Fibroblast of lung (primary cell): ENCODE results near the gene YIPF3. TPM values are rescaled to one million over a fixed set of nuclear protein-coding genes. Genes with fewer than 3 reads are reported as not detected.

Source experiments
- DNase-seq, 2 donors: peaks; one replicate each; pipeline versions ENCODE4 v3.0.0 to v3.0.0-alpha.2; 2010; ENCODE audit warnings: low read depth in 2 of 2
- H2AFZ ChIP-seq: 2 replicates; pipeline ENCODE4 v1.5.1; 2012; ENCODE audit warnings: low read length, control low read depth, inconsistent platforms
- H3K27ac ChIP-seq: 2 replicates; pipeline ENCODE4 v1.5.1; 2011; ENCODE audit warnings: low read length, control low read depth; ENCODE audit not compliant: insufficient read depth
- H3K27me3 ChIP-seq: 2 replicates; pipeline ENCODE4 v1.5.1; 2011; ENCODE audit warnings: mild to moderate bottlenecking, low read length; ENCODE audit not compliant: control insufficient read depth, insufficient read depth
- H3K36me3 ChIP-seq: 2 replicates; pipeline ENCODE4 v1.5.1; 2011; ENCODE audit warnings: low read length; ENCODE audit not compliant: control insufficient read depth, insufficient read depth
- H3K4me1 ChIP-seq: 2 replicates; pipeline ENCODE4 v1.5.1; 2011; ENCODE audit warnings: low read length; ENCODE audit not compliant: control insufficient read depth, insufficient read depth; ENCODE audit errors: extremely low read depth
- H3K4me2 ChIP-seq: 2 replicates; pipeline ENCODE4 v1.5.1; 2011; ENCODE audit warnings: low read length, control low read depth; ENCODE audit not compliant: insufficient read depth; ENCODE audit errors: extremely low read depth
- H3K4me3 ChIP-seq, 4 experiments: fragments of 200-600 bp in 1 of 4; sonication (generic) in 1 of 4; replicated peaks in 1 of 4; 2 replicates each; pipeline ENCODE4 v1.5.1; 2011 to 2016; ENCODE audit warnings: low read length in 4 of 4, low read depth in 3 of 4, mild to moderate bottlenecking in 3 of 4, control low read depth in 2 of 4, inconsistent platforms in 1 of 4, mixed read lengths in 1 of 4; ENCODE audit not compliant: insufficient read depth in 1 of 4; ENCODE audit errors: control extremely low read depth in 1 of 4
- H3K79me2 ChIP-seq: 2 replicates; pipeline ENCODE4 v1.5.1; 2012; ENCODE audit warnings: mild to moderate bottlenecking, low read length, inconsistent platforms; ENCODE audit not compliant: control insufficient read depth, insufficient read depth
- H3K9ac ChIP-seq: 2 replicates; pipeline ENCODE4 v1.5.1; 2011; ENCODE audit warnings: mild to moderate bottlenecking, low read length, control low read depth; ENCODE audit not compliant: insufficient read depth
- H3K9me3 ChIP-seq: 2 replicates; pipeline ENCODE4 v1.5.1; 2012; ENCODE audit warnings: low read depth, low read length; ENCODE audit not compliant: control insufficient read depth, insufficient read depth
- H4K20me1 ChIP-seq: 2 replicates; pipeline ENCODE4 v1.5.1; 2011; ENCODE audit warnings: low read length; ENCODE audit not compliant: control insufficient read depth, insufficient read depth; ENCODE audit errors: extremely low read depth
- CTCF ChIP-seq, 2 donors: IDR thresholded peaks in 1 of 2; conservative IDR thresholded peaks in 1 of 2; 1 replicate in 1 of 2; 2 replicates in 1 of 2; pipeline ENCODE4 v1.5.1; 2011 to 2012; ENCODE audit warnings: low read length in 2 of 2, control low read depth in 1 of 2, inconsistent platforms in 1 of 2, low read depth in 1 of 2, mild to moderate bottlenecking in 1 of 2
- EZH2 ChIP-seq: IDR thresholded peaks from 2 replicates; pipeline ENCODE4 v1.5.1; 2012; ENCODE audit warnings: low read length, control low read depth, mild to moderate bottlenecking; ENCODE audit errors: missing control alignments
- polyA plus RNA-seq, 2 donors: library from polyadenylated mRNA; depleted of rRNA in 1 of 2; stranded (reverse) in 1 of 2; unstranded in 1 of 2; fragments of >200 nt; gene quantifications; 2 replicates each; pipeline ENCODE4 v1.2.1, GENCODE V29; 2011 to 2012; ENCODE audit warnings: missing spikeins in 1 of 2
- total RNA-seq: library from RNA; depleted of rRNA; stranded (reverse); fragments of >200 nt; gene quantifications from 2 replicates; pipeline ENCODE4 v1.2.1, GENCODE V29; 2014

YIPF3 gene
- total and polyA plus RNA-seq, 2 donors (not counting 1 experiment from before 2014, with no cell fraction given): 106 to 173 TPM

GRCh38 chr6:43465948-43466347, 50.8 kb downstream of the YIPF3 start:
- H3K4me1 ChIP-seq: no peaks in the 10 kb centered on the region
- TF ChIP-seq CTCF (conservative IDR thresholded peaks at IDR 0.05 in 1 of 2, IDR thresholded peaks at IDR 0.05 in 1 of 2; ENCODE audit: low read depth in 1 of 2, low read length in 2 of 2) (no peak), EZH2 (no peak)

GRCh38 chr6:43464337-43464736, 52.4 kb downstream of the YIPF3 start:
- H3K79me2 ChIP-seq: no peaks in the 10 kb centered on the region
- no peak overlapping the region for H3K4me3 ChIP-seq
- H3K27ac ChIP-seq: no peak overlapping the region
- H3K27me3 ChIP-seq: peaks cover 11% of the 10 kb centered on the region
- TF ChIP-seq EZH2: no peak
- no peak for TF ChIP-seq CTCF (conservative IDR thresholded peaks at IDR 0.05 in 1 of 2, IDR thresholded peaks at IDR 0.05 in 1 of 2; ENCODE audit: low read depth in 1 of 2, low read length in 2 of 2)
- no peaks in the 10 kb centered on the region for H4K20me1 ChIP-seq
- H3K9me3 ChIP-seq: no peaks in the 10 kb centered on the region
- H2AFZ ChIP-seq: no peak overlapping the region
- no peak overlapping the region for H3K4me2 ChIP-seq
- no peak for DNase-seq
- H3K4me1 ChIP-seq: no peaks in the 10 kb centered on the region
- H3K36me3 ChIP-seq: no peaks in the 10 kb centered on the region
- H3K9ac ChIP-seq: no peak overlapping the region

More at GRCh38 chr6:43465948-43466347, 50.8 kb downstream of the YIPF3 start:
- H3K79me2 ChIP-seq: no peaks in the 10 kb centered on the region
- no peaks in the 10 kb centered on the region for H4K20me1 ChIP-seq
- no peaks in the 10 kb centered on the region for H3K9me3 ChIP-seq
- H2AFZ ChIP-seq: no peak overlapping the region
- H3K36me3 ChIP-seq: no peaks in the 10 kb centered on the region
- H3K9ac ChIP-seq: no peak overlapping the region
- DNase-seq: no peak
- H3K27me3 ChIP-seq: peaks cover 11% of the 10 kb centered on the region
- H3K4me2 ChIP-seq: no peak overlapping the region
- H3K27ac ChIP-seq: no peak overlapping the region
- no peak overlapping the region for H3K4me3 ChIP-seq

GRCh38 chr6:43461936-43462335, 54.8 kb downstream of the YIPF3 start:
- Histone ChIP-seq H3K27me3 (peaks cover 6% of the 10 kb centered on the region), H3K79me2 (no peaks in the 10 kb centered on the region), H2AFZ (no peak overlapping the region), H3K36me3 (no peaks in the 10 kb centered on the region), H3K27ac (no peak overlapping the region), H3K9ac (no peak overlapping the region), H4K20me1 (no peaks in the 10 kb centered on the region), H3K9me3 (no peaks in the 10 kb centered on the region), H3K4me3 (no peak overlapping the region), H3K4me1 (no peaks in the 10 kb centered on the region), H3K4me2 (no peak overlapping the region)
- DNase-seq: no peak
- TF ChIP-seq EZH2 (no peak), CTCF (conservative IDR thresholded peaks at IDR 0.05 in 1 of 2, IDR thresholded peaks at IDR 0.05 in 1 of 2; ENCODE audit: low read depth in 1 of 2, low read length in 2 of 2) (no peak)

Other genes starting within 250 kb of the YIPF3 start
- not detected in 2 replicates for gene SLC22A7, start 218.7 kb downstream of the YIPF3 start, total RNA-seq
- not detected in 2 replicates for gene SLC22A7, start 218.7 kb downstream of the YIPF3 start, polyA plus RNA-seq
- 0.26 TPM in 1 of 2 replicates, not detected in the other for gene CRIP3, start 208.1 kb downstream of the YIPF3 start, total RNA-seq
- gene CRIP3, start 208.1 kb downstream of the YIPF3 start, polyA plus RNA-seq: not detected in 2 replicates
- gene ZNF318, start 147.3 kb downstream of the YIPF3 start, total RNA-seq: 5.6 and 6.1 TPM in 2 replicates
- gene ZNF318, start 147.3 kb downstream of the YIPF3 start, polyA plus RNA-seq: 8.6 and 10.0 TPM in 2 replicates
- gene ABCC10, start 89.4 kb downstream of the YIPF3 start, total RNA-seq: 16.7 and 23.1 TPM in 2 replicates
- gene ABCC10, start 89.4 kb downstream of the YIPF3 start, polyA plus RNA-seq: 8.9 and 9.3 TPM in 2 replicates
- gene DLK2, start 61.4 kb downstream of the YIPF3 start, total RNA-seq: under 0.01 and 0.17 TPM in 2 replicates
- gene DLK2, start 61.4 kb downstream of the YIPF3 start, polyA plus RNA-seq: 0.23 and 0.50 TPM in 2 replicates
- 7.4 and 8.9 TPM in 2 replicates for gene TJAP1, start 39.4 kb downstream of the YIPF3 start, total RNA-seq
- gene TJAP1, start 39.4 kb downstream of the YIPF3 start, polyA plus RNA-seq: 18.9 and 22.9 TPM in 2 replicates
- 0.26 and 0.33 TPM in 2 replicates for gene LRRC73, start 6.6 kb downstream of the YIPF3 start, total RNA-seq
- 0.17 and 0.18 TPM in 2 replicates for gene LRRC73, start 6.6 kb downstream of the YIPF3 start, polyA plus RNA-seq
- 27.4 and 32.4 TPM in 2 replicates for gene POLR1C, start 163 bp upstream of the YIPF3 start, total RNA-seq
- 39.7 and 55.2 TPM in 2 replicates for gene POLR1C, start 163 bp upstream of the YIPF3 start, polyA plus RNA-seq
- gene XPO5, start 59.1 kb upstream of the YIPF3 start, total RNA-seq: 18.2 and 20.5 TPM in 2 replicates
- 21.7 and 26.1 TPM in 2 replicates for gene XPO5, start 59.1 kb upstream of the YIPF3 start, polyA plus RNA-seq
- 19.5 and 21.8 TPM in 2 replicates for gene POLH, start 59.3 kb upstream of the YIPF3 start, total RNA-seq
- gene POLH, start 59.3 kb upstream of the YIPF3 start, polyA plus RNA-seq: 19.0 and 22.5 TPM in 2 replicates
- 111 and 174 TPM in 2 replicates for gene GTPBP2, start 112.3 kb upstream of the YIPF3 start, total RNA-seq
- 44.4 and 45.2 TPM in 2 replicates for gene GTPBP2, start 112.3 kb upstream of the YIPF3 start, polyA plus RNA-seq
- 19.2 and 19.3 TPM in 2 replicates for gene MAD2L1BP, start 118.9 kb upstream of the YIPF3 start, total RNA-seq
- gene MAD2L1BP, start 118.9 kb upstream of the YIPF3 start, polyA plus RNA-seq: 34.5 and 39.0 TPM in 2 replicates
- gene RSPH9, start 128.1 kb upstream of the YIPF3 start, total RNA-seq: 1.5 and 1.7 TPM in 2 replicates
- 0.50 and 0.87 TPM in 2 replicates for gene RSPH9, start 128.1 kb upstream of the YIPF3 start, polyA plus RNA-seq
- 39.3 and 42.1 TPM in 2 replicates for gene MRPS18A, start 170.9 kb upstream of the YIPF3 start, total RNA-seq
- 31.8 and 43.7 TPM in 2 replicates for gene MRPS18A, start 170.9 kb upstream of the YIPF3 start, polyA plus RNA-seq